Endothelial cell of umbilical vein (primary cell): ENCODE results near the gene CBY2. TPM values are rescaled to one million over a fixed set of nuclear protein-coding genes. Genes with fewer than 3 reads are reported as not detected.

Experiments used
- BruUV-seq: library from RNA; stranded (reverse); fragments of 400-500 nt; replicated peaks from 2 replicates; lab custom pipeline; 2021; lab: Mats Ljungman, UMichigan
- CTCF ChIA-PET: fragments of 300-600, 350-600 bp; sonication (Branson Sonifier 250); formaldehyde crosslinking; loops from one replicate; lab custom pipeline; 2021; ENCODE audit warnings: antibody characterized with exemption, inconsistent platforms; lab: Charles Lee
- POLR2A ChIA-PET: fragments of 300-600, 350-600 bp; sonication (Branson Sonifier 250); formaldehyde crosslinking; loops from one replicate; lab custom pipeline; 2021; ENCODE audit warnings: antibody characterized with exemption, inconsistent platforms; lab: Charles Lee
- DNase-seq: peaks from one replicate; pipeline ENCODE4 v3.0.0-alpha.2; 2011; ENCODE audit warnings: low read depth, low spot score
- FAIRE-seq: peaks from 2 replicates; lab custom pipeline; 2011; peaks lifted over from hg19 to GRCh38; lab: Jason Lieb, UNC
- H2AFZ ChIP-seq: 2 replicates; pipeline ENCODE4 v1.6.0; 2012; ENCODE audit warnings: low read depth, low read length, control low read depth, inconsistent platforms
- H3K27ac ChIP-seq: 2 replicates; pipeline ENCODE4 v1.5.1; 2011; ENCODE audit warnings: low read depth, mild to moderate bottlenecking, control low read depth, low read length, moderate library complexity; ENCODE audit not compliant: insufficient read depth
- H3K27me3 ChIP-seq, 2 experiments: 2 replicates each; pipeline versions ENCODE4 v1.6.0 to v1.6.1; 2011; ENCODE audit warnings: low read length in 2 of 2, mixed read lengths in 1 of 2; ENCODE audit not compliant: control insufficient read depth in 2 of 2, insufficient read depth in 2 of 2
- H3K36me3 ChIP-seq, 2 experiments: 2 replicates in 1 of 2; 3 replicates in 1 of 2; pipeline ENCODE4 v1.5.1; 2011; ENCODE audit warnings: low read length in 2 of 2, mild to moderate bottlenecking in 1 of 2, moderate library complexity in 1 of 2; ENCODE audit not compliant: control insufficient read depth in 2 of 2, insufficient read depth in 2 of 2; ENCODE audit errors: extremely low read depth in 1 of 2
- H3K4me1 ChIP-seq: 3 replicates; pipeline ENCODE4 v1.5.1; 2011; ENCODE audit warnings: mild to moderate bottlenecking, low read length; ENCODE audit not compliant: control insufficient read depth, insufficient read depth; ENCODE audit errors: extremely low read depth
- H3K4me2 ChIP-seq: 2 replicates; pipeline ENCODE4 v1.6.1; 2011; ENCODE audit warnings: low read length, control low read depth, mixed read lengths; ENCODE audit not compliant: insufficient read depth
- H3K4me3 ChIP-seq, 3 experiments: fragments of 200-600 bp in 1 of 3; sonication (generic), shearing (Covaris generic) in 1 of 3; replicated peaks in 1 of 3; 2 replicates each; pipeline ENCODE4 v1.5.1; 2011 to 2016; ENCODE audit warnings: control low read depth in 3 of 3, low read length in 3 of 3, mild to moderate bottlenecking in 2 of 3, inconsistent platforms in 1 of 3, low read depth in 1 of 3, moderate library complexity in 1 of 3; ENCODE audit not compliant: insufficient read depth in 1 of 3
- H3K79me2 ChIP-seq: 2 replicates; pipeline ENCODE4 v1.6.0; 2012; ENCODE audit warnings: low read length, inconsistent platforms; ENCODE audit not compliant: control insufficient read depth, insufficient read depth
- H3K9ac ChIP-seq: replicated peaks from 2 replicates; pipeline ENCODE3; 2011; ENCODE audit warnings: low read length, control low read depth; ENCODE audit not compliant: insufficient read depth; ENCODE audit errors: extremely low read depth
- H3K9me1 ChIP-seq: replicated peaks from 3 replicates; pipeline ENCODE4 v1.6.0; 2011; ENCODE audit warnings: mild to moderate bottlenecking, low read length; ENCODE audit not compliant: control insufficient read depth, insufficient read depth; ENCODE audit errors: extremely low read depth
- H3K9me3 ChIP-seq: replicated peaks from 2 replicates; pipeline ENCODE4 v1.5.1; 2012; ENCODE audit warnings: low read length, inconsistent platforms; ENCODE audit not compliant: control insufficient read depth, insufficient read depth
- H4K20me1 ChIP-seq: replicated peaks from 2 replicates; pipeline ENCODE3; 2011; ENCODE audit warnings: mild to moderate bottlenecking, low read length; ENCODE audit not compliant: control insufficient read depth, insufficient read depth; ENCODE audit errors: extremely low read depth
- CTCF ChIP-seq, 2 donors: IDR thresholded peaks; 1 replicate in 1 of 2; 2 replicates in 1 of 2; pipeline ENCODE4 v1.5.1; 2011; ENCODE audit warnings: low read length in 2 of 2, mild to moderate bottlenecking in 2 of 2, moderate library complexity in 2 of 2, control low read depth in 1 of 2, inconsistent platforms in 1 of 2, low read depth in 1 of 2; ENCODE audit not compliant: insufficient read depth in 1 of 2; ENCODE audit errors: extremely low read depth in 1 of 2
- EZH2 ChIP-seq: IDR thresholded peaks from 2 replicates; pipeline ENCODE4 v1.6.1; 2012; ENCODE audit warnings: borderline replicate concordance, low read depth, mild to moderate bottlenecking, moderate library complexity, low read length, inconsistent platforms; ENCODE audit not compliant: severe bottlenecking
- FOS ChIP-seq: IDR thresholded peaks from 2 replicates; pipeline ENCODE4 v1.6.1; 2011; ENCODE audit warnings: mild to moderate bottlenecking, low read length, moderate library complexity, borderline replicate concordance; ENCODE audit not compliant: insufficient read depth
- GATA2 ChIP-seq: IDR thresholded peaks from 2 replicates; pipeline ENCODE4 v1.7.0; 2011; ENCODE audit warnings: low read depth, mild to moderate bottlenecking, moderate library complexity, mixed read lengths, low read length; ENCODE audit not compliant: insufficient read length, insufficient read depth
- JUN ChIP-seq: IDR thresholded peaks from 2 replicates; pipeline ENCODE4 v1.6.1; 2011; ENCODE audit warnings: borderline replicate concordance, low read depth; ENCODE audit not compliant: insufficient read length, insufficient read depth
- MAX ChIP-seq: IDR thresholded peaks from 2 replicates; pipeline ENCODE4 v1.6.1; 2011; ENCODE audit not compliant: insufficient read depth, insufficient read length
- MYC ChIP-seq: IDR thresholded peaks from one replicate; pipeline ENCODE4 v1.6.1; 2011; ENCODE audit warnings: mild to moderate bottlenecking, low read depth, low read length
- POLR2A ChIP-seq: IDR thresholded peaks from 2 replicates; pipeline ENCODE4 v1.6.1; 2012; ENCODE audit warnings: low read depth, mild to moderate bottlenecking, control low read depth, low read length
- POLR2AphosphoS5 ChIP-seq: IDR thresholded peaks from 2 replicates; pipeline ENCODE4 v1.6.1; 2012; ENCODE audit warnings: low read depth, mild to moderate bottlenecking, control low read depth, low read length, moderate library complexity; ENCODE audit not compliant: insufficient read depth
- dilution Hi-C: fragments of 300-500 bp; cut with MboI; formaldehyde crosslinking; loops from one replicate; pipeline ENCODE4 v1.15.0; 2019; ENCODE audit warnings: low sequenced_read_pairs; ENCODE audit not compliant: extremely low pct_ligation_motif_present
- intact Hi-C: fragments of 100-400 bp; cut with micrococcal nuclease; formaldehyde crosslinking; loops from one replicate; pipeline ENCODE4 v1.10.0; 2022
- polyA plus RNA-seq, 4 experiments: library from polyadenylated mRNA; depleted of rRNA in 3 of 4; stranded (reverse) in 3 of 4; unstranded in 1 of 4; fragments of >200 nt; gene quantifications; 2 replicates each; pipeline versions ENCODE4 v1.2.1 to v1.2.3, GENCODE V29; 2011 to 2012; ENCODE audit warnings: missing spikeins in 1 of 4
- total RNA-seq: library from RNA; stranded (reverse); gene quantifications from 2 replicates; pipeline ENCODE4 v1.2.3, GENCODE V29; 2021

The CBY2 gene
- total and polyA plus RNA-seq, 2 donors (not counting 3 experiments of a cell fraction or from before 2014, with no cell fraction given): not detected

GRCh38 chr13:45704211-45704739 is 2.2 kb downstream of the CBY2 start:
- CTCF ChIA-PET: interaction anchor here (1.0 kb wide), 2 partner anchors 13 to 17 kb away, joined by 3 read pairs; no protein-coding TSS in a partner anchor
- H3K9me3 ChIP-seq: no peaks in the 10 kb centered on the region
- H3K4me3 ChIP-seq: no peak overlapping the region
- no peaks in the 10 kb centered on the region for H3K36me3 ChIP-seq
- intact Hi-C loops (no loop called here), dilution Hi-C loops (no loop called here)
- no peak overlapping the region for H2AFZ ChIP-seq
- DNase-seq: no peak
- FAIRE-seq: no peak
- no peaks in the 10 kb centered on the region for H3K4me1 ChIP-seq
- POLR2A ChIA-PET: no interaction called here
- H3K9ac ChIP-seq: no peak overlapping the region
- no TSS peak for BruUV-seq
- H3K27me3 ChIP-seq: peaks cover 0 to 2% of the 10 kb centered on the region in 2 experiments
- H3K9me1 ChIP-seq: no peaks in the 10 kb centered on the region
- H3K79me2 ChIP-seq: no peaks in the 10 kb centered on the region
- no peak overlapping the region for H3K27ac ChIP-seq
- H4K20me1 ChIP-seq: no peaks in the 10 kb centered on the region
- H3K4me2 ChIP-seq: no peak overlapping the region
- TF ChIP-seq POLR2A (no peak), MAX (no peak), CTCF (IDR thresholded peaks at IDR 0.05; ENCODE audit: extremely low read depth in 1 of 2, insufficient read depth in 1 of 2, low read depth in 1 of 2, low read length in 2 of 2) (no peak), FOS (no peak), EZH2 (no peak), POLR2AphosphoS5 (no peak), JUN (no peak), GATA2 (no peak), MYC (no peak)
